ENCODE measurements around the gene RTN4RL1.

GRCh38 chr17:2067608-2068024, 42.5 kb upstream of the RTN4RL1 start:
- TF ChIP-seq CTCF (IDR thresholded peaks at IDR 0.05) (no peak), POLR2A (IDR thresholded peaks at IDR 0.05) (no peak)
